Measurements from ENCODE around the gene RTN4RL1. TPM values are rescaled to one million over a fixed set of nuclear protein-coding genes. Genes with fewer than 3 reads are reported as not detected.

Gene RTN4RL1
- total RNA-seq, 3 donors from 2014 or later: 0.14 to 0.47 (median 0.43) TPM

GRCh38 chr17:2041561-2042389 is 16.6 kb upstream of the RTN4RL1 start, which contains the start of gene OVCA2:
TSS of gene OVCA2 (plus strand) at chr17:2042022. CDS start at chr17:2042048, 26 bp downstream.
- ATAC-seq: peak; percentile 98
- Histone ChIP-seq H3K9me3 (no peaks in the 10 kb centered on the region), H3K36me3 (ENCODE audit: low read depth) (no peaks in the 10 kb centered on the region), H3K4me3 (peak within 1 kb of the TSS; percentile 62), H3K4me1 (ENCODE audit: low read depth) (peaks cover 7% of the 10 kb centered on the region)
- DNase-seq: peak; percentile 96 to 97 (median 97)
- TF ChIP-seq CTCF (IDR thresholded peaks at IDR 0.05): no peak
- intact Hi-C loops (cut with DNase I, micrococcal nuclease): loop anchor here in 1 of 2 donors (10.0 kb wide), 1 partner anchor 1813 kb away; no protein-coding TSS in a partner anchor

GRCh38 chr17:2040942-2041560 is 15.9 kb upstream of the RTN4RL1 start:
- DNase-seq (no peak), ATAC-seq (no peak)
- Histone ChIP-seq H3K36me3 (ENCODE audit: low read depth) (no peaks in the 10 kb centered on the region), H3K4me1 (ENCODE audit: low read depth) (peaks cover 7% of the 10 kb centered on the region), H3K9me3 (no peaks in the 10 kb centered on the region), H3K4me3 (no peak overlapping the region)
- no peak for TF ChIP-seq CTCF (IDR thresholded peaks at IDR 0.05)
- intact Hi-C loops (cut with DNase I, micrococcal nuclease): loop anchor here in 1 of 2 donors (10.0 kb wide), 1 partner anchor 1814 kb away; no protein-coding TSS in a partner anchor

GRCh38 chr17:2040219-2040827 is 15.2 kb upstream of the RTN4RL1 start:
- H3K36me3 ChIP-seq (ENCODE audit: low read depth): no peaks in the 10 kb centered on the region
- intact Hi-C loops (cut with DNase I, micrococcal nuclease): loop anchor here in 1 of 2 donors (10.0 kb wide), 1 partner anchor 1814 kb away; no protein-coding TSS in a partner anchor

GRCh38 chr17:2037155-2037554 is 12.0 kb upstream of the RTN4RL1 start:
- H3K36me3 ChIP-seq (ENCODE audit: low read depth): no peaks in the 10 kb centered on the region
- intact Hi-C loops (cut with DNase I, micrococcal nuclease): no loop called here
- no peak for TF ChIP-seq CTCF (IDR thresholded peaks at IDR 0.05)

More at GRCh38 chr17:2040219-2040827, 15.2 kb upstream of the RTN4RL1 start:
- ATAC-seq (no peak), DNase-seq (no peak)
- Histone ChIP-seq H3K4me1 (ENCODE audit: low read depth) (peaks cover 7% of the 10 kb centered on the region), H3K4me3 (no peak overlapping the region), H3K9me3 (no peaks in the 10 kb centered on the region)
- TF ChIP-seq CTCF (IDR thresholded peaks at IDR 0.05): no peak

More at GRCh38 chr17:2037155-2037554, 12.0 kb upstream of the RTN4RL1 start:
- DNase-seq (no peak), ATAC-seq (no peak)
- peaks cover 2% of the 10 kb centered on the region for H3K4me1 ChIP-seq (ENCODE audit: low read depth)
- H3K4me3 ChIP-seq: no peak overlapping the region
- H3K9me3 ChIP-seq: no peaks in the 10 kb centered on the region

All from mucosa of descending colon (tissue), 3 donors.